H9 (cell line): Measurements from ENCODE around the gene GLIS2. TPM values are rescaled to one million over a fixed set of nuclear protein-coding genes. Genes with fewer than 3 reads are reported as not detected.
A peak's percentile ranks its signal among the peaks of the same experiment; 100 is the strongest.

Source experiments
- DNase-seq: peaks from one replicate; pipeline ENCODE4 v3.0.0-alpha.2; 2017
- H2AFZ ChIP-seq: one replicate; pipeline ENCODE4 v1.6.1; 2013; ENCODE audit warnings: mild to moderate bottlenecking, low read length, control low read depth, moderate library complexity
- H2AK5ac ChIP-seq: 2 replicates; pipeline ENCODE4 v1.6.1; 2013; ENCODE audit warnings: low read length, control low read depth, mixed read lengths; ENCODE audit not compliant: insufficient read length
- H2BK120ac ChIP-seq: one replicate; pipeline ENCODE4 v1.6.1; 2013; ENCODE audit warnings: low read depth, mild to moderate bottlenecking, low read length, control low read depth, inconsistent platforms; ENCODE audit not compliant: poor library complexity, severe bottlenecking
- H2BK12ac ChIP-seq: 2 replicates; pipeline ENCODE4 v1.6.1; 2013; ENCODE audit warnings: low read length, control low read depth, mixed read lengths, low read depth; ENCODE audit not compliant: insufficient read length
- H2BK15ac ChIP-seq: 2 replicates; pipeline ENCODE4 v1.6.1; 2013; ENCODE audit warnings: low read depth, low read length, control low read depth
- H2BK20ac ChIP-seq: one replicate; pipeline ENCODE4 v1.6.1; 2013; ENCODE audit warnings: low read depth, mild to moderate bottlenecking, low read length, control low read depth, inconsistent platforms; ENCODE audit not compliant: poor library complexity, severe bottlenecking
- H2BK5ac ChIP-seq: 2 replicates; pipeline ENCODE4 v1.6.1; 2013; ENCODE audit warnings: low read length, control low read depth, mixed read lengths; ENCODE audit not compliant: insufficient read length
- H3K14ac ChIP-seq: 2 replicates; pipeline ENCODE4 v1.6.1; 2013; ENCODE audit warnings: low read length, control low read depth; ENCODE audit not compliant: insufficient read depth
- H3K18ac ChIP-seq: 2 replicates; pipeline ENCODE4 v1.6.1; 2013; ENCODE audit warnings: low read depth, mild to moderate bottlenecking, mixed read lengths, low read length, control low read depth; ENCODE audit not compliant: insufficient read length
- H3K23ac ChIP-seq: 2 replicates; pipeline ENCODE4 v1.6.1; 2013; ENCODE audit warnings: low read length, control low read depth, mixed read lengths, low read depth; ENCODE audit not compliant: insufficient read length
- H3K23me2 ChIP-seq: 2 replicates; pipeline ENCODE4 v1.6.1; 2013; ENCODE audit warnings: low read depth, mild to moderate bottlenecking, mixed read lengths, low read length, control low read depth; ENCODE audit not compliant: insufficient read length, poor library complexity, severe bottlenecking
- H3K27ac ChIP-seq: 2 replicates; pipeline ENCODE4 v1.5.1; 2013; ENCODE audit warnings: low read length, control low read depth, mixed read lengths, low read depth; ENCODE audit not compliant: insufficient read length
- H3K27me3 ChIP-seq: 2 replicates; pipeline ENCODE4 v1.6.1; 2013; ENCODE audit warnings: low read length, control low read depth, inconsistent platforms; ENCODE audit not compliant: insufficient read depth
- H3K4ac ChIP-seq: 2 replicates; pipeline ENCODE4 v1.6.1; 2013; ENCODE audit warnings: low read depth, mild to moderate bottlenecking, control low read depth, inconsistent platforms, low read length, moderate library complexity
- H3K4me1 ChIP-seq: 2 replicates; pipeline ENCODE4 v1.6.1; 2013; ENCODE audit warnings: low read length, control low read depth, inconsistent platforms; ENCODE audit not compliant: insufficient read depth
- H3K4me2 ChIP-seq: 2 replicates; pipeline ENCODE4 v1.6.1; 2013; ENCODE audit warnings: low read length, control low read depth, mixed read lengths; ENCODE audit not compliant: insufficient read length, insufficient read depth
- H3K56ac ChIP-seq: 2 replicates; pipeline ENCODE4 v1.6.1; 2013; ENCODE audit warnings: low read depth, mild to moderate bottlenecking, mixed read lengths, low read length, control low read depth; ENCODE audit not compliant: insufficient read length
- H3K79me1 ChIP-seq: 2 replicates; pipeline ENCODE4 v1.6.1; 2013; ENCODE audit warnings: low read depth, mild to moderate bottlenecking, moderate library complexity, low read length, control low read depth, inconsistent platforms; ENCODE audit not compliant: insufficient read depth, poor library complexity, severe bottlenecking
- H3K79me2 ChIP-seq: 2 replicates; pipeline ENCODE4 v1.6.1; 2013; ENCODE audit warnings: low read length, control low read depth, inconsistent platforms; ENCODE audit not compliant: insufficient read depth
- H3K9ac ChIP-seq: 2 replicates; pipeline ENCODE4 v1.6.1; 2013; ENCODE audit warnings: low read length, control low read depth, mixed read lengths; ENCODE audit not compliant: insufficient read length; ENCODE audit errors: extremely low read depth
- H3K9me3 ChIP-seq: one replicate; pipeline ENCODE4 v1.6.1; 2013; ENCODE audit warnings: low read depth, low read length, inconsistent platforms; ENCODE audit not compliant: control insufficient read depth
- H3T11ph ChIP-seq: one replicate; pipeline ENCODE4 v1.6.1; 2013; ENCODE audit warnings: mild to moderate bottlenecking, low read length, control low read depth, inconsistent platforms
- H4K20me1 ChIP-seq: one replicate; pipeline ENCODE4 v1.6.1; 2013; ENCODE audit not compliant: control insufficient read depth, insufficient read length, insufficient read depth
- H4K5ac ChIP-seq: 2 replicates; pipeline ENCODE4 v1.6.1; 2013; ENCODE audit warnings: low read depth, mild to moderate bottlenecking, mixed read lengths, low read length, control low read depth; ENCODE audit not compliant: insufficient read length
- H4K8ac ChIP-seq: replicated peaks from 2 replicates; pipeline ENCODE4 v1.6.1; 2013; ENCODE audit warnings: low read length, control low read depth, mixed read lengths, low read depth; ENCODE audit not compliant: insufficient read length
- H4K91ac ChIP-seq: 2 replicates; pipeline ENCODE4 v1.6.1; 2013; ENCODE audit warnings: low read depth, mild to moderate bottlenecking, moderate library complexity, mixed read lengths, low read length, control low read depth; ENCODE audit not compliant: insufficient read length
- H3K27ac Mint-ChIP-seq, 3 experiments: 2 replicates in 2 of 3; 3 replicates in 1 of 3; pipeline ENCODE4 v1.8.0; 2020 to 2021; ENCODE audit warnings: mixed read lengths in 3 of 3, mild to moderate bottlenecking in 1 of 3, moderate library complexity in 1 of 3
- H3K27me3 Mint-ChIP-seq: 2 replicates; pipeline ENCODE4 v1.8.0; 2021; ENCODE audit warnings: low read depth, mild to moderate bottlenecking, moderate library complexity, mixed read lengths
- H3K36me3 Mint-ChIP-seq, 3 experiments: 2 replicates in 2 of 3; 3 replicates in 1 of 3; pipeline ENCODE4 v1.8.0; 2020 to 2021; ENCODE audit warnings: low read depth in 3 of 3, mixed read lengths in 3 of 3; ENCODE audit not compliant: insufficient read depth in 1 of 3
- H3K4me1 Mint-ChIP-seq, 2 experiments: 2 replicates each; pipeline ENCODE4 v1.8.0; 2020; ENCODE audit warnings: mixed read lengths in 2 of 2
- H3K4me3 Mint-ChIP-seq, 2 experiments: 2 replicates in 1 of 2; 3 replicates in 1 of 2; pipeline ENCODE4 v1.8.0; 2020 to 2021; ENCODE audit warnings: mild to moderate bottlenecking in 2 of 2, mixed read lengths in 2 of 2, moderate library complexity in 1 of 2
- H3K9me3 Mint-ChIP-seq, 2 experiments: 2 replicates in 1 of 2; 3 replicates in 1 of 2; pipeline ENCODE4 v1.8.0; 2020; ENCODE audit warnings: mild to moderate bottlenecking in 2 of 2, mixed read lengths in 2 of 2, moderate library complexity in 1 of 2
- WGBS: extraction: QIAGEN DNeasy Blood & Tissue Kit; methylation state at CpG from one replicate; pipeline ENCODE4 v1.1.7; 2013; ENCODE audit warnings: missing lambda C conversion rate, low lambda C conversion rate, mixed read lengths; ENCODE audit not compliant: insufficient read length; ENCODE audit errors: extremely low coverage; 5-methylcytosine and 5-hydroxymethylcytosine counted together
- total RNA-seq: library from RNA; stranded (reverse); gene quantifications from 2 replicates; pipeline ENCODE4 v1.2.1, GENCODE V29; 2021
- TF ChIP-seq, protein P1 (sequence below): fragments of 200-600 bp; sonication (generic); conservative IDR thresholded peaks from 3 replicates; pipeline ENCODE4 v1.8.0; 2021; ENCODE audit warnings: antibody characterized with exemption, mild to moderate bottlenecking

Gene GLIS2
- total RNA-seq, 1 experiment from 2014 or later, result 14.3 TPM

DNA sequence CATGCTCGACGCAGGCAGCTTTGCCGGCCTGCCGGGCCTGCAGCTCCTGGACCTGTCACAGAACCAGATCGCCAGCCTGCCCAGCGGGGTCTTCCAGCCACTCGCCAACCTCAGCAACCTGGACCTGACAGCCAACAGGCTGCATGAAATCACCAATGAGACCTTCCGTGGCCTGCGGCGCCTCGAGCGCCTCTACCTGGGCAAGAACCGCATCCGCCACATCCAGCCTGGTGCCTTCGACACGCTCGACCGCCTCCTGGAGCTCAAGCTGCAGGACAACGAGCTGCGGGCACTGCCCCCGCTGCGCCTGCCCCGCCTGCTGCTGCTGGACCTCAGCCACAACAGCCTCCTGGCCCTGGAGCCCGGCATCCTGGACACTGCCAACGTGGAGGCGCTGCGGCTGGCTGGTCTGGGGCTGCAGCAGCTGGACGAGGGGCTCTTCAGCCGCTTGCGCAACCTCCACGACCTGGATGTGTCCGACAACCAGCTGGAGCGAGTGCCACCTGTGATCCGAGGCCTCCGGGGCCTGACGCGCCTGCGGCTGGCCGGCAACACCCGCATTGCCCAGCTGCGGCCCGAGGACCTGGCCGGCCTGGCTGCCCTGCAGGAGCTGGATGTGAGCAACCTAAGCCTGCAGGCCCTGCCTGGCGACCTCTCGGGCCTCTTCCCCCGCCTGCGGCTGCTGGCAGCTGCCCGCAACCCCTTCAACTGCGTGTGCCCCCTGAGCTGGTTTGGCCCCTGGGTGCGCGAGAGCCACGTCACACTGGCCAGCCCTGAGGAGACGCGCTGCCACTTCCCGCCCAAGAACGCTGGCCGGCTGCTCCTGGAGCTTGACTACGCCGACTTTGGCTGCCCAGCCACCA is 65.4 kb downstream of the GLIS2 start:
- Mint-ChIP-seq H3K9me3 (no peaks in the 10 kb centered on the region), H3K27me3 (no peaks in the 10 kb centered on the region), H3K4me3 (no peak overlapping the region), H3K36me3 (peaks cover 0 to 3% (median 2%) of the 10 kb centered on the region in 3 experiments; a peak in 4 of 7 replicates), H3K27ac (0 out of 7 replicates have a peak overlapping the region, but pooled peaks of 1 of the 3 experiments have one; percentile 48), H3K4me1 (peaks cover 16 to 34% of the 10 kb centered on the region in 2 experiments)
- H3K56ac ChIP-seq, result no peak overlapping the region
- H4K91ac ChIP-seq, result no peak overlapping the region
- no peak overlapping the region for H3K9ac ChIP-seq
- TF ChIP-seq, protein P1, sequence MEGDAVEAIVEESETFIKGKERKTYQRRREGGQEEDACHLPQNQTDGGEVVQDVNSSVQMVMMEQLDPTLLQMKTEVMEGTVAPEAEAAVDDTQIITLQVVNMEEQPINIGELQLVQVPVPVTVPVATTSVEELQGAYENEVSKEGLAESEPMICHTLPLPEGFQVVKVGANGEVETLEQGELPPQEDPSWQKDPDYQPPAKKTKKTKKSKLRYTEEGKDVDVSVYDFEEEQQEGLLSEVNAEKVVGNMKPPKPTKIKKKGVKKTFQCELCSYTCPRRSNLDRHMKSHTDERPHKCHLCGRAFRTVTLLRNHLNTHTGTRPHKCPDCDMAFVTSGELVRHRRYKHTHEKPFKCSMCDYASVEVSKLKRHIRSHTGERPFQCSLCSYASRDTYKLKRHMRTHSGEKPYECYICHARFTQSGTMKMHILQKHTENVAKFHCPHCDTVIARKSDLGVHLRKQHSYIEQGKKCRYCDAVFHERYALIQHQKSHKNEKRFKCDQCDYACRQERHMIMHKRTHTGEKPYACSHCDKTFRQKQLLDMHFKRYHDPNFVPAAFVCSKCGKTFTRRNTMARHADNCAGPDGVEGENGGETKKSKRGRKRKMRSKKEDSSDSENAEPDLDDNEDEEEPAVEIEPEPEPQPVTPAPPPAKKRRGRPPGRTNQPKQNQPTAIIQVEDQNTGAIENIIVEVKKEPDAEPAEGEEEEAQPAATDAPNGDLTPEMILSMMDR, result no peak
- no peak overlapping the region for H2BK120ac ChIP-seq
- no peak overlapping the region for H3K4me2 ChIP-seq
- no peak overlapping the region for H2BK20ac ChIP-seq
- H3K79me2 ChIP-seq, result no peaks in the 10 kb centered on the region
- no peak overlapping the region for H2AK5ac ChIP-seq
- no peak for DNase-seq
- no peak overlapping the region for H2AFZ ChIP-seq
- H3K18ac ChIP-seq, result no peak overlapping the region
- H4K8ac ChIP-seq, result no peak overlapping the region
- no peak overlapping the region for H3K14ac ChIP-seq
- H3K9me3 ChIP-seq, result no peaks in the 10 kb centered on the region
- no peak overlapping the region for H2BK12ac ChIP-seq
- H3K79me1 ChIP-seq, result no peaks in the 10 kb centered on the region
- no peaks in the 10 kb centered on the region for H4K20me1 ChIP-seq
- H3K23me2 ChIP-seq, result no peaks in the 10 kb centered on the region
- no peak overlapping the region for H3K27ac ChIP-seq
- H3K4me1 ChIP-seq, result peaks cover 3% of the 10 kb centered on the region; the same call in 1 of the 2 replicates
- H3K23ac ChIP-seq, result no peak overlapping the region
- no peak overlapping the region for H3K4ac ChIP-seq
- H3K27me3 ChIP-seq, result no peaks in the 10 kb centered on the region
- no peak overlapping the region for H4K5ac ChIP-seq
- H3T11ph ChIP-seq, result no peak overlapping the region
- H2BK15ac ChIP-seq, result no peak overlapping the region
- WGBS, result no CpG with 5 or more reads among the region's 59 CpGs
- H2BK5ac ChIP-seq, result no peak overlapping the region
